ENCODE data around the gene LARP4. TPM values are rescaled to one million over a fixed set of nuclear protein-coding genes. Genes with fewer than 3 reads are reported as not detected.
"Not testable (repeated sequence)": the region's sequence is repeated elsewhere in the genome, so short reads cannot be mapped to it uniquely, and the experiment has no call there.

Gene LARP4
- total and polyA plus RNA-seq, 2 experiments from 2014 or later, result 59.1 to 88.8 TPM

GRCh38 chr12:50388793-50389192 lies 11.9 kb upstream of the LARP4 start:
- H3K4me2 ChIP-seq; H3K27me3 Mint-ChIP-seq (ENCODE audit: insufficient read depth, low read depth, poor library complexity); H4K20me1 ChIP-seq (replicated peaks; ENCODE audit: insufficient read depth); H3K36me3 Mint-ChIP-seq (ENCODE audit: low read depth); H3F3A ChIP-seq (replicated peaks; ENCODE audit: low read depth); H3K36me3 ChIP-seq (ENCODE audit: insufficient read depth); H3K79me2 ChIP-seq (replicated peaks; ENCODE audit: insufficient read depth); H3K27me3 ChIP-seq (ENCODE audit: insufficient read depth); H3K9me3 Mint-ChIP-seq; H3K9me2 ChIP-seq (ENCODE audit: insufficient read depth); H3K4me3 ChIP-seq; H3K4me3 Mint-ChIP-seq: not testable (repeated sequence)
- peak; percentile 70 for ATAC-seq
- peak overlapping the region; percentile 89; the same call in 1 of the 2 replicates for H3K27ac Mint-ChIP-seq
- peaks cover 24% of the 10 kb centered on the region for H3K4me1 Mint-ChIP-seq
- peak overlapping the region; percentile 8; the same call in 1 of the 2 replicates for H3K27ac ChIP-seq (ENCODE audit: low read depth)
- TF ChIP-seq CTCF (conservative IDR thresholded peaks at IDR 0.05; ENCODE audit: low read depth in 2 of 2), result peak in 1 of 2 experiments; percentile 38; a peak in 2 of 4 replicates
- H2AFZ ChIP-seq, result peak overlapping the region; percentile 76
- H3K4me1 ChIP-seq (ENCODE audit: insufficient read depth), result peaks cover 25% of the 10 kb centered on the region
- peak; percentile 30 for DNase-seq (ENCODE audit: low spot score)

- Mint-ChIP-seq H3K27ac (no peak overlapping the region), H3K9me3 (no peaks in the 10 kb centered on the region), H3K4me3 (no peak overlapping the region), H3K27me3 (ENCODE audit: insufficient read depth, low read depth, poor library complexity) (peaks cover 4% of the 10 kb centered on the region), H3K36me3 (ENCODE audit: low read depth) (no peaks in the 10 kb centered on the region), H3K4me1 (peaks cover 24% of the 10 kb centered on the region)
- TF ChIP-seq REST (IDR thresholded peaks at IDR 0.05; ENCODE audit: unreplicated experiment), result no peak
- TF ChIP-seq NANOG (IDR thresholded peaks at IDR 0.05; ENCODE audit: borderline replicate concordance), result no peak
- TF ChIP-seq CTCF (conservative IDR thresholded peaks at IDR 0.05; ENCODE audit: low read depth in 2 of 2), result no peak
- ATAC-seq, result no peak
- Histone ChIP-seq H3K4me1 (ENCODE audit: insufficient read depth) (peaks cover 25% of the 10 kb centered on the region), H3K36me3 (ENCODE audit: insufficient read depth) (no peaks in the 10 kb centered on the region), H3K79me2 (replicated peaks; ENCODE audit: insufficient read depth) (no peaks in the 10 kb centered on the region), H3K4me2 (no peak overlapping the region), H3K27me3 (ENCODE audit: insufficient read depth) (no peaks in the 10 kb centered on the region), H3K4me3 (no peak overlapping the region), H4K20me1 (replicated peaks; ENCODE audit: insufficient read depth) (no peaks in the 10 kb centered on the region), H3F3A (replicated peaks; ENCODE audit: low read depth) (0 out of 2 replicates have a peak, but pooled peaks cover 4% of the 10 kb centered on the region), H3K9me2 (ENCODE audit: insufficient read depth) (no peaks in the 10 kb centered on the region), H2AFZ (peak overlapping the region; percentile 52), H3K27ac (ENCODE audit: low read depth) (no peak overlapping the region)
- DNase-seq (ENCODE audit: low spot score), result no peak
These were observed 10.4 kb upstream of the LARP4 start for GRCh38 chr12:50390316-50390741.
